Muscle layer of colon (tissue), 2 donors: ENCODE measurements around the gene TRAPPC10.

ENCODE experiments used
- H3K27ac ChIP-seq: one replicate; pipeline ENCODE4 v1.7.0; 2013; ENCODE audit warnings: low read depth, mild to moderate bottlenecking, low read length, moderate library complexity
- H3K27me3 ChIP-seq, 2 donors: one replicate each; pipeline ENCODE4 v1.7.0; 2013; ENCODE audit warnings: low read length in 2 of 2, mild to moderate bottlenecking in 2 of 2; ENCODE audit not compliant: insufficient read depth in 2 of 2, control insufficient read depth in 1 of 2
- H3K36me3 ChIP-seq: one replicate; pipeline ENCODE4 v1.7.0; 2013; ENCODE audit warnings: mild to moderate bottlenecking, low read length; ENCODE audit not compliant: insufficient read depth
- H3K4me1 ChIP-seq: one replicate; pipeline ENCODE4 v1.7.0; 2013; ENCODE audit warnings: mild to moderate bottlenecking, low read length; ENCODE audit not compliant: insufficient read depth
- H3K4me3 ChIP-seq, 2 donors: one replicate each; pipeline ENCODE4 v1.7.0; 2013; ENCODE audit warnings: low read length in 2 of 2, low read depth in 1 of 2, mild to moderate bottlenecking in 1 of 2, moderate library complexity in 1 of 2
- H3K9ac ChIP-seq: one replicate; pipeline ENCODE4 v1.7.0; 2013; ENCODE audit warnings: low read length
- H3K9me3 ChIP-seq: one replicate; pipeline ENCODE4 v1.7.0; 2013; ENCODE audit warnings: mild to moderate bottlenecking, low read length
- donor health status: abdominal sarcoma.
- donor health status: Adenocarcinoma of cecum.

Gene TRAPPC10

DNA sequence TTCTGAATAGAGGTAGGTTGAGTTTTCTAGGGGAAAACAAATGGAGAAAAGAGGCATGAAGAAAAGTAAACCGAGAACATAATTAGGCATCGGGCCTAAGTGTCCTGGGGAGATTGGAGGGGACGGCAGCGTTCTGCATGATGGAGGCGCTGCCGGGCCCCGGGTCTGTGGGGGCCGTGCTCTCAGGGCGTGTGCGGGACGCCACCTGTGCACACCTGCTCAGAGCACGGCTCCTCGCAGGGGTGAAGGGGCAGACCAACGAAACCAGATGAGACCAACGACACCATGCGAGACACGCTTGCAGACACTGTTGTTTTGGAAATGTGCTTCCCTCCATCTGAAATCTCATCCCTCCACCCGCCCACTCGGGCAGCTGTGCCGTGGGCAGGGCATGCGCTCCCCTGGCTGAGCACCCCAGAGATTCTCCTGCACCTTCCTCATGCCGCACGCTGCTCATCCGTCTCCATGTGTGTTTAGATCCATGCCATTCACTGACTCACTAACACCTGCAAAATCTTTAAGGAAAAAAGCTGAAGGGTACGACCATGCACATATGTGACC, 28.2 kb upstream of the TRAPPC10 start:
- Histone ChIP-seq H3K27me3 (no peaks in the 10 kb centered on the region), H3K27ac (no peak overlapping the region), H3K4me1 (no peaks in the 10 kb centered on the region), H3K9ac (no peak overlapping the region), H3K36me3 (peaks cover 20% of the 10 kb centered on the region), H3K9me3 (no peaks in the 10 kb centered on the region), H3K4me3 (no peak overlapping the region)

- no peaks in the 10 kb centered on the region for H3K4me1 ChIP-seq
- H3K9ac ChIP-seq: no peak overlapping the region
- H3K36me3 ChIP-seq: peaks cover 13% of the 10 kb centered on the region
- no peak overlapping the region for H3K27ac ChIP-seq
- H3K27me3 ChIP-seq: no peaks in the 10 kb centered on the region
- H3K9me3 ChIP-seq: no peaks in the 10 kb centered on the region
- H3K4me3 ChIP-seq: no peak overlapping the region
Observed at GRCh38 chr21:43984905-43985689, 27.0 kb upstream of the TRAPPC10 start.

GRCh38 chr21:43985690-43986251, 26.3 kb upstream of the TRAPPC10 start:
- Histone ChIP-seq H3K27me3 (no peaks in the 10 kb centered on the region), H3K9ac (no peak overlapping the region), H3K36me3 (peaks cover 13% of the 10 kb centered on the region), H3K27ac (no peak overlapping the region), H3K9me3 (no peaks in the 10 kb centered on the region), H3K4me1 (no peaks in the 10 kb centered on the region), H3K4me3 (no peak overlapping the region)

GRCh38 chr21:43986544-43987451, 25.3 kb upstream of the TRAPPC10 start:
- Histone ChIP-seq H3K4me3 (no peak overlapping the region), H3K36me3 (peaks cover 12% of the 10 kb centered on the region), H3K9ac (no peak overlapping the region), H3K9me3 (no peaks in the 10 kb centered on the region), H3K27me3 (no peaks in the 10 kb centered on the region), H3K27ac (no peak overlapping the region), H3K4me1 (no peaks in the 10 kb centered on the region)

GRCh38 chr21:43987509-43987908, 24.6 kb upstream of the TRAPPC10 start:
- no peaks in the 10 kb centered on the region for H3K9me3 ChIP-seq
- no peak overlapping the region for H3K4me3 ChIP-seq
- no peaks in the 10 kb centered on the region for H3K4me1 ChIP-seq
- peaks cover 5% of the 10 kb centered on the region for H3K36me3 ChIP-seq
- no peaks in the 10 kb centered on the region for H3K27me3 ChIP-seq
- H3K9ac ChIP-seq: no peak overlapping the region
- no peak overlapping the region for H3K27ac ChIP-seq

DNA sequence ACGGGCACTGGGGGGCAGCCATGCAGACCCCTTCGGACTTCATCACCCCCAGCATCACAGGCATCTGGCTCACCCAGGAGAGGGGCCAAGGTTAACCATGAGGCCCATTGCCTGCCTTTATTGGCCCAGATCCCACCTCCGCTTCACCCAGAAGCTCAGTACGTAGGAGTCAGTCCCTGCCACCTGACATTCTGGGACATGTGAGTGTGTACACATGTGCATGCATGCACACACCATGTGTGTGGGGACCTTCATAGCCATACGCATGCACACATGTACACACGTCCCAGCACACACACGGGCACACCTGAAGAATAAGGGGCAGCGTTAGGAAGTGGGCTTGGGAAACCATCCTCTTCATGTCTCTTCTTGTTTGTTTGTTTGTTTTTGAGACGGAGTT, 24.1 kb upstream of the TRAPPC10 start:
- Histone ChIP-seq H3K36me3 (no peaks in the 10 kb centered on the region), H3K9me3 (no peaks in the 10 kb centered on the region), H3K9ac (no peak overlapping the region), H3K27ac (no peak overlapping the region), H3K4me3 (no peak overlapping the region), H3K4me1 (no peaks in the 10 kb centered on the region), H3K27me3 (no peaks in the 10 kb centered on the region)

- no peak overlapping the region for H3K27ac ChIP-seq
- H3K4me3 ChIP-seq: no peak overlapping the region
Observed at GRCh38 chr21:43988506-43989230, 23.4 kb upstream of the TRAPPC10 start.

GRCh38 chr21:43989401-43989800, 22.7 kb upstream of the TRAPPC10 start:
- Histone ChIP-seq H3K9ac (no peak overlapping the region), H3K4me1 (no peaks in the 10 kb centered on the region), H3K27ac (no peak overlapping the region), H3K9me3 (no peaks in the 10 kb centered on the region), H3K27me3 (no peaks in the 10 kb centered on the region), H3K36me3 (no peaks in the 10 kb centered on the region), H3K4me3 (no peak overlapping the region)

More at GRCh38 chr21:43988506-43989230, 23.4 kb upstream of the TRAPPC10 start:
- H3K9me3 ChIP-seq: no peaks in the 10 kb centered on the region
- H3K4me1 ChIP-seq: no peaks in the 10 kb centered on the region
- H3K27me3 ChIP-seq: no peaks in the 10 kb centered on the region
- no peaks in the 10 kb centered on the region for H3K36me3 ChIP-seq
- no peak overlapping the region for H3K9ac ChIP-seq

GRCh38 chr21:43991447-43991991, 20.6 kb upstream of the TRAPPC10 start:
- no peaks in the 10 kb centered on the region for H3K9me3 ChIP-seq
- no peak overlapping the region for H3K9ac ChIP-seq
- H3K36me3 ChIP-seq: no peaks in the 10 kb centered on the region
- no peaks in the 10 kb centered on the region for H3K27me3 ChIP-seq
- no peak overlapping the region for H3K4me3 ChIP-seq
- H3K27ac ChIP-seq: no peak overlapping the region
- no peaks in the 10 kb centered on the region for H3K4me1 ChIP-seq

GRCh38 chr21:43992121-43992520, 20.0 kb upstream of the TRAPPC10 start:
- Histone ChIP-seq H3K27ac (no peak overlapping the region), H3K36me3 (no peaks in the 10 kb centered on the region), H3K4me3 (no peak overlapping the region), H3K9me3 (no peaks in the 10 kb centered on the region), H3K9ac (no peak overlapping the region), H3K4me1 (no peaks in the 10 kb centered on the region), H3K27me3 (no peaks in the 10 kb centered on the region)
